ENCODE results near the gene QSOX2.
A peak's percentile ranks its signal among the peaks of the same experiment; 100 is the strongest.

QSOX2 gene

GRCh38 chr9:136235709-136236455 is 9.7 kb downstream of the QSOX2 start:
- DNase-seq, result no peak

GRCh38 chr9:136235171-136235570 is 10.4 kb downstream of the QSOX2 start:
- no peak for DNase-seq

GRCh38 chr9:136234597-136234996 is 11.0 kb downstream of the QSOX2 start:
- DNase-seq, result no peak

- DNase-seq, result no peak
Observed at GRCh38 chr9:136233868-136234267, 11.7 kb downstream of the QSOX2 start.

- no peak for DNase-seq
Observed at GRCh38 chr9:136233411-136233810, 12.2 kb downstream of the QSOX2 start.

GRCh38 chr9:136232969-136233368 is 12.6 kb downstream of the QSOX2 start:
- DNase-seq, result no peak

- DNase-seq, result no peak
Observed at GRCh38 chr9:136231478-136232297, 13.9 kb downstream of the QSOX2 start.

- no peak for DNase-seq
Observed at GRCh38 chr9:136230773-136231172, 14.8 kb downstream of the QSOX2 start.

- DNase-seq, result no peak
Observed at GRCh38 chr9:136230365-136230764, 15.2 kb downstream of the QSOX2 start.

GRCh38 chr9:136229096-136230065 is 16.2 kb downstream of the QSOX2 start:
- DNase-seq, result no peak

GRCh38 chr9:136228107-136228875 is 17.3 kb downstream of the QSOX2 start:
- DNase-seq, result no peak

GRCh38 chr9:136226680-136227407 is 18.8 kb downstream of the QSOX2 start:
- no peak for DNase-seq

GRCh38 chr9:136225748-136226679 is 19.6 kb downstream of the QSOX2 start:
- peak; percentile 39 for DNase-seq

GRCh38 chr9:136225366-136225747 is 20.3 kb downstream of the QSOX2 start:
- DNase-seq, result no peak

GRCh38 chr9:136223871-136224640 is 21.6 kb downstream of the QSOX2 start:
- no peak for DNase-seq

- no peak for DNase-seq
Observed at GRCh38 chr9:136222906-136223285, 22.7 kb downstream of the QSOX2 start.

GRCh38 chr9:136222166-136222905 is 23.3 kb downstream of the QSOX2 start:
- DNase-seq, result no peak

- DNase-seq, result no peak
Observed at GRCh38 chr9:136220017-136220729, 25.4 kb downstream of the QSOX2 start.
